ENCODE data around the gene NR2F2.

NR2F2 gene

GRCh38 chr15:96338766-96339618, 8.5 kb downstream of the NR2F2 start:
- peaks cover 83% of the 10 kb centered on the region for H3K4me1 ChIP-seq (ENCODE audit: control insufficient read depth, insufficient read depth, low read length)
- H3K36me3 ChIP-seq (ENCODE audit: control insufficient read depth, insufficient read depth, low read length): no peaks in the 10 kb centered on the region
- H3K27me3 ChIP-seq (ENCODE audit: control insufficient read depth, insufficient read depth, low read length): peaks cover 97% of the 10 kb centered on the region
- H3K9me3 ChIP-seq (ENCODE audit: control insufficient read depth, insufficient read depth, low read length): no peaks in the 10 kb centered on the region
- H3K9ac ChIP-seq (ENCODE audit: low read depth, low read length): no peak overlapping the region
- no peak overlapping the region; the same call in 1 of the 2 replicates for H3K4me3 ChIP-seq (ENCODE audit: low read depth, low read length)
- H3K27ac ChIP-seq (ENCODE audit: low read depth, low read length): no peak overlapping the region

DNA sequence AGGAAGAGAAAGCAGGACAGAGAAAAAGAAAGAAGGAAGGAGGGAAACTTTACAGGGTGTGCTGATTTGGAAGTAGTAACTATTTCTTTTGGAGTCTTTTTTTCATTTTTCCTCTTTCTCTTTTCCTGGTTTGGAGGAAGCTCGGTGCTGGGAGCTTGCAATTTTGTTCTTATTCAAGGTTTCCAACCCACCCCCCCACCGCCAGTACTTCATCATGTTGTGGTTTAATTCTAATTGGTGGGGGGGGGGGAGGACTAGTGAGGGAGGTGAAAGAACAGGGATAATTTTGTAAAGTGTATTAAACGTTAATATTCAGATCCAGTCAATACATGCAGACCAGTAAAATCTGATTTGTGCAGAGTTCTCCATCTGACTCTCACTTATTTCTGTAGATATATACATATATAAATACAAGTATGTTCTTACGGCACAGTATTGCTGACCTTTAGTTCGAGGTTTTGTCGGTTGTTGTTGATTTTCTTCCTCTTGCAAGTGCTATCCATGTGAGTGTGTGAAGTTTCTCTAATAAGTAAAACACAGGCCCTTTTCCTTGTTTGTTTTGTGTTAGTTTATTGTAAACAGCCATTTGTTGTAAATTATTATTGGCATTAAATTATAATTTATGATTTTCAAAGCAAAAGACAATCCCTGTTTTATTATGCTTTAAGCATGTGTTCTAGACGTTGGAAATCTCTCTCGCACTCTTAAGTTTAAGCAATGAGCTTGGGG, 9.3 kb downstream of the NR2F2 start:
- peak overlapping the region; percentile 34 for H3K27ac ChIP-seq (ENCODE audit: low read depth, low read length)
- no peaks in the 10 kb centered on the region for H3K9me3 ChIP-seq (ENCODE audit: control insufficient read depth, insufficient read depth, low read length)
- peaks cover 97% of the 10 kb centered on the region for H3K27me3 ChIP-seq (ENCODE audit: control insufficient read depth, insufficient read depth, low read length)
- no peaks in the 10 kb centered on the region for H3K36me3 ChIP-seq (ENCODE audit: control insufficient read depth, insufficient read depth, low read length)
- peaks cover 83% of the 10 kb centered on the region for H3K4me1 ChIP-seq (ENCODE audit: control insufficient read depth, insufficient read depth, low read length)
- H3K4me3 ChIP-seq (ENCODE audit: low read depth, low read length): peak overlapping the region; percentile 60
- no peak overlapping the region for H3K9ac ChIP-seq (ENCODE audit: low read depth, low read length)

- Histone ChIP-seq H3K9me3 (ENCODE audit: control insufficient read depth, insufficient read depth, low read length) (no peaks in the 10 kb centered on the region), H3K4me3 (ENCODE audit: low read depth, low read length) (peak overlapping the region; percentile 60), H3K36me3 (ENCODE audit: control insufficient read depth, insufficient read depth, low read length) (no peaks in the 10 kb centered on the region), H3K27ac (ENCODE audit: low read depth, low read length) (peak overlapping the region; percentile 34), H3K9ac (ENCODE audit: low read depth, low read length) (no peak overlapping the region), H3K27me3 (ENCODE audit: control insufficient read depth, insufficient read depth, low read length) (peaks cover 97% of the 10 kb centered on the region), H3K4me1 (ENCODE audit: control insufficient read depth, insufficient read depth, low read length) (peaks cover 83% of the 10 kb centered on the region)
Measured at GRCh38 chr15:96340348-96340597, 9.8 kb downstream of the NR2F2 start.

GRCh38 chr15:96340598-96341512, 10.4 kb downstream of the NR2F2 start:
- Histone ChIP-seq H3K9me3 (ENCODE audit: control insufficient read depth, insufficient read depth, low read length) (no peaks in the 10 kb centered on the region), H3K27me3 (ENCODE audit: control insufficient read depth, insufficient read depth, low read length) (peaks cover 97% of the 10 kb centered on the region), H3K36me3 (ENCODE audit: control insufficient read depth, insufficient read depth, low read length) (no peaks in the 10 kb centered on the region), H3K27ac (ENCODE audit: low read depth, low read length) (peak overlapping the region; percentile 65), H3K4me3 (ENCODE audit: low read depth, low read length) (peak overlapping the region; percentile 60), H3K4me1 (ENCODE audit: control insufficient read depth, insufficient read depth, low read length) (peaks cover 79% of the 10 kb centered on the region), H3K9ac (ENCODE audit: low read depth, low read length) (no peak overlapping the region)

- peaks cover 97% of the 10 kb centered on the region for H3K27me3 ChIP-seq (ENCODE audit: control insufficient read depth, insufficient read depth, low read length)
- H3K9me3 ChIP-seq (ENCODE audit: control insufficient read depth, insufficient read depth, low read length): no peaks in the 10 kb centered on the region
- H3K36me3 ChIP-seq (ENCODE audit: control insufficient read depth, insufficient read depth, low read length): no peaks in the 10 kb centered on the region
- peak overlapping the region; percentile 55 for H3K4me3 ChIP-seq (ENCODE audit: low read depth, low read length)
- peaks cover 77% of the 10 kb centered on the region for H3K4me1 ChIP-seq (ENCODE audit: control insufficient read depth, insufficient read depth, low read length)
- no peak overlapping the region for H3K9ac ChIP-seq (ENCODE audit: low read depth, low read length)
- no peak overlapping the region for H3K27ac ChIP-seq (ENCODE audit: low read depth, low read length)
Measured at GRCh38 chr15:96341513-96342405, 11.3 kb downstream of the NR2F2 start.

DNA sequence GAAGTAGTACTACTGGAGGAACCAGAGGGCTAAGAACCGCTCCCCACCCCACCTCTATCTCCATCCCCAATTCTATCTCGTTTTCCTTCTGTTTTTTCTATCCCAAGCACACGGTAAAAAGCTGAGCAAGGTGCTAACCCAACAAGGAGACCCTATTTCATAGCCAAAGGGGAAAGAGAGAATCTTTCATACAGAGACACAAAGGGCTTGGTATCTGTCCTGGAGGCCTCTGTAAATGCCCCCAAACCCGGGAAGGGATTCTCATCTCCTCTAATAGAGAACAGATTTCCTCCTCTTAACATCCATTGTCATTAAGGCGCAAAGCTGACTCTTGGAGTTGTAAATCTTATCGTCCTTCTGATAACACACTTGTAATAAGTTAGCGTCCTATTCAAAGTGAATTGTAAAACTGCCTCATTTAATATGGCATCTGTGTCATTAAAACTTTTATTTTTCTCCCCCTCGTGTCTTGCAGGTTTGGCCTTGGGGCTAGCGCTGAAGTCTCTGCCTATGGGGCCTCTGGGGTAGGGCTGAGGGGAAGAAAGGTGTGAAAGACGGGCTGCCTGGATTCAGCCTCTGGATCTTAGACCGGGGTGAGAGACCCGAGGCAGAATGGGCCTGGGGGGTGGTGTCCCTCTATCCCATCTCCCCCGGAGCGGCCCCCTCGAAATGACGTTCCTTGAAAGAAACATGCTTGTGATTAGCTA, 12.1 kb downstream of the NR2F2 start:
- Histone ChIP-seq H3K27me3 (ENCODE audit: control insufficient read depth, insufficient read depth, low read length) (peaks cover 97% of the 10 kb centered on the region), H3K36me3 (ENCODE audit: control insufficient read depth, insufficient read depth, low read length) (no peaks in the 10 kb centered on the region), H3K4me1 (ENCODE audit: control insufficient read depth, insufficient read depth, low read length) (peaks cover 75% of the 10 kb centered on the region), H3K9me3 (ENCODE audit: control insufficient read depth, insufficient read depth, low read length) (no peaks in the 10 kb centered on the region), H3K4me3 (ENCODE audit: low read depth, low read length) (no peak overlapping the region), H3K9ac (ENCODE audit: low read depth, low read length) (no peak overlapping the region), H3K27ac (ENCODE audit: low read depth, low read length) (no peak overlapping the region)

DNA sequence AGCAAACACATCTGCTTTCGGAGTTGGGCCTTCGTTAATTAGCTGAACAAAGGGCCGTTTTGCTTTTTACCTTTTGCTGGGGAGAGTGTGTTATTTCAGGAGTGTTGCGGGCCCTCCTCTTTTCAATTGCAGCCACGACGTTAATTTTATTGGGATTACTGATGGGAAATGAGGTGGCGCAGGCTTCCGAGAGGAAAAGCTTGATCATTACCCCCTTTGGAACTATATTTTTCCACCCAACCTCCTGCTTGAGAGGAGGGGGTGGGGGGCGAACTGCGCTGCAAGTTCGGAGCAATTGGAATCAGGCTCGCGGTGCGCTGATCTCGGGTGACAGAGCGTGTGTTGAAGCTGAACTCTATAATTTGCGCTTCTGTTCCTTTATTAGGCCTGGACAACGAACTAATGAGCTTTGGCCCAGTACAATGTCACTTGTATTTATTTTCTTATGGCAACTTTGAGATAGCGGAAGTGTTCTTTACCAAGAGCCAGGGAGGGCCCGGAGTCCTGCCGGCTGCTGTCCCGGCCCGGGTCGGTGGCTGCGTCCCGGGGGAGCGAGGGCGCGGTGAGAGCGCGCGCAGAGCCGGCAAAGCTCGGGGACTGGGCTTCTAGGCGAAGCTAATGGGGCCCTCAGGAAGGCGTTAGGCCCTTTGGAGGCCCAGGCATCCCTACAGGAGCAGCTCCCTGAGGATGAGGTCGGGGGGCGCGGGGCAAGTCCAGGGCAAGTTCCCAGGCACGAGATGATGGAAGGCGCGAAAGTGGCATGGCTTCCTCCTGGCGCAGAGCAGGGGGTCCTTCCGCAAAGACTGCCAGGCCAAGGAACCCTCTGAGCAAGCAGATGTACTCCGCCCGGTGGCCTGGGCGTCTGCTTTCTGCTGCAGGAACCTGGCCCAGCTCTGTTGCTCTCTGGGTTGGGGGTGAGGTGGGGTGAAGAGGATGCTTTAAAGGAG, 12.9 kb downstream of the NR2F2 start:
- Histone ChIP-seq H3K27ac (ENCODE audit: low read depth, low read length) (no peak overlapping the region), H3K4me1 (ENCODE audit: control insufficient read depth, insufficient read depth, low read length) (peaks cover 69% of the 10 kb centered on the region), H3K9me3 (ENCODE audit: control insufficient read depth, insufficient read depth, low read length) (no peaks in the 10 kb centered on the region), H3K9ac (ENCODE audit: low read depth, low read length) (no peak overlapping the region), H3K27me3 (ENCODE audit: control insufficient read depth, insufficient read depth, low read length) (peaks cover 97% of the 10 kb centered on the region), H3K4me3 (ENCODE audit: low read depth, low read length) (peak overlapping the region; percentile 41; the same call in 1 of the 2 replicates), H3K36me3 (ENCODE audit: control insufficient read depth, insufficient read depth, low read length) (no peaks in the 10 kb centered on the region)

DNA sequence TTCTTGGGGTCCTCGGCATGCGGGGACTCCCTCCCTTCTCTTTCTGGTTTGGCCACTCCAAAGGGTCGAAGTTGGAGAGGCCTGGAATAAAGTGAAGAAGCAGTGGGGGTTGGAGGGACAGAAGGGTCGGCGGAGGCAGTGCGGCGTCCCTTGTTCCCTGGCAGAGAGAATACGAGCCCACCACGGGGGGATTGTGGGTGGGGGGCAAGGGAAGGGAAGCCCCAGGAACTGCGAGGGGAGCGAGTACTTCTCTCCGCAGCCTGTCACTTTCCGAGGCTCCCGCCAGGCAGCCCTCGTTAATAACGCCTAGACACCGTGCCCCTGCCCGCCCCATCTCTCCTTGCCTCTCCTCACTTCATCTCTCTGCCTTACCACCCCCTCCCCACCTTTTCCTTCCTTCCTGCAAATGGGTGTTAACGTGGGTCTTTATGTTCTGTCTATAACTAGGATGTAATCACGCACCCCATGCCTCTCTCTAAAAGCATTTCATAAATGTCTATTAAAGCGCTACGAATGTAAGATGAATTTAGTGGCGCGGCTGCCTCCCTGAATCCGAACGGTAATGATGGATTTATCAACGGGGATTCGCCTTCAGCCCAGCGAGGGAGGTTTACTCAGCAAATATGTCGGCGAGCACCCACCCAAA, 13.7 kb downstream of the NR2F2 start:
- no peak overlapping the region for H3K9ac ChIP-seq (ENCODE audit: low read depth, low read length)
- no peaks in the 10 kb centered on the region for H3K36me3 ChIP-seq (ENCODE audit: control insufficient read depth, insufficient read depth, low read length)
- H3K4me3 ChIP-seq (ENCODE audit: low read depth, low read length): peak overlapping the region; percentile 41; the same call in 1 of the 2 replicates
- H3K27ac ChIP-seq (ENCODE audit: low read depth, low read length): no peak overlapping the region
- H3K9me3 ChIP-seq (ENCODE audit: control insufficient read depth, insufficient read depth, low read length): no peaks in the 10 kb centered on the region
- H3K4me1 ChIP-seq (ENCODE audit: control insufficient read depth, insufficient read depth, low read length): peaks cover 67% of the 10 kb centered on the region
- H3K27me3 ChIP-seq (ENCODE audit: control insufficient read depth, insufficient read depth, low read length): peaks cover 97% of the 10 kb centered on the region

All from HUES48 (cell line).